ENCODE measurements around the gene SHE.

GRCh38 chr1:154485106-154485505, 17.1 kb downstream of the SHE start:
- TF ChIP-seq TAF1 (IDR thresholded peaks at IDR 0.05; ENCODE audit: borderline replicate concordance, low read depth, low read length) (no peak), IRF3 (IDR thresholded peaks at IDR 0.05) (no peak), CTCF (IDR thresholded peaks at IDR 0.05 in 2 of 3, conservative IDR thresholded peaks at IDR 0.05 in 1 of 3; ENCODE audit: control insufficient read depth in 2 of 3, extremely low read depth in 1 of 3, insufficient read depth in 1 of 3, low read depth in 3 of 3, low read length in 3 of 3) (no peak), BRCA1 (IDR thresholded peaks at IDR 0.05; ENCODE audit: low read depth, low read length) (no peak), BHLHE40 (IDR thresholded peaks at IDR 0.05; ENCODE audit: borderline replicate concordance in 1 of 2, low read depth in 2 of 2, low read length in 1 of 2) (no peak), NRF1 (conservative IDR thresholded peaks at IDR 0.05; ENCODE audit: low read depth, low read length) (no peak), ZNF384 (IDR thresholded peaks at IDR 0.05; ENCODE audit: borderline replicate concordance, low read depth, low read length) (no peak)
- TF ChIP-seq, protein P1, sequence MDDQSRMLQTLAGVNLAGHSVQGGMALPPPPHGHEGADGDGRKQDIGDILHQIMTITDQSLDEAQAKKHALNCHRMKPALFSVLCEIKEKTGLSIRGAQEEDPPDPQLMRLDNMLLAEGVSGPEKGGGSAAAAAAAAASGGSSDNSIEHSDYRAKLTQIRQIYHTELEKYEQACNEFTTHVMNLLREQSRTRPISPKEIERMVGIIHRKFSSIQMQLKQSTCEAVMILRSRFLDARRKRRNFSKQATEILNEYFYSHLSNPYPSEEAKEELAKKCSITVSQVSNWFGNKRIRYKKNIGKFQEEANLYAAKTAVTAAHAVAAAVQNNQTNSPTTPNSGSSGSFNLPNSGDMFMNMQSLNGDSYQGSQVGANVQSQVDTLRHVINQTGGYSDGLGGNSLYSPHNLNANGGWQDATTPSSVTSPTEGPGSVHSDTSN (IDR thresholded peaks at IDR 0.05; ENCODE audit: insufficient replicate concordance, low read depth, low read length): no peak
- TF ChIP-seq, protein P2, sequence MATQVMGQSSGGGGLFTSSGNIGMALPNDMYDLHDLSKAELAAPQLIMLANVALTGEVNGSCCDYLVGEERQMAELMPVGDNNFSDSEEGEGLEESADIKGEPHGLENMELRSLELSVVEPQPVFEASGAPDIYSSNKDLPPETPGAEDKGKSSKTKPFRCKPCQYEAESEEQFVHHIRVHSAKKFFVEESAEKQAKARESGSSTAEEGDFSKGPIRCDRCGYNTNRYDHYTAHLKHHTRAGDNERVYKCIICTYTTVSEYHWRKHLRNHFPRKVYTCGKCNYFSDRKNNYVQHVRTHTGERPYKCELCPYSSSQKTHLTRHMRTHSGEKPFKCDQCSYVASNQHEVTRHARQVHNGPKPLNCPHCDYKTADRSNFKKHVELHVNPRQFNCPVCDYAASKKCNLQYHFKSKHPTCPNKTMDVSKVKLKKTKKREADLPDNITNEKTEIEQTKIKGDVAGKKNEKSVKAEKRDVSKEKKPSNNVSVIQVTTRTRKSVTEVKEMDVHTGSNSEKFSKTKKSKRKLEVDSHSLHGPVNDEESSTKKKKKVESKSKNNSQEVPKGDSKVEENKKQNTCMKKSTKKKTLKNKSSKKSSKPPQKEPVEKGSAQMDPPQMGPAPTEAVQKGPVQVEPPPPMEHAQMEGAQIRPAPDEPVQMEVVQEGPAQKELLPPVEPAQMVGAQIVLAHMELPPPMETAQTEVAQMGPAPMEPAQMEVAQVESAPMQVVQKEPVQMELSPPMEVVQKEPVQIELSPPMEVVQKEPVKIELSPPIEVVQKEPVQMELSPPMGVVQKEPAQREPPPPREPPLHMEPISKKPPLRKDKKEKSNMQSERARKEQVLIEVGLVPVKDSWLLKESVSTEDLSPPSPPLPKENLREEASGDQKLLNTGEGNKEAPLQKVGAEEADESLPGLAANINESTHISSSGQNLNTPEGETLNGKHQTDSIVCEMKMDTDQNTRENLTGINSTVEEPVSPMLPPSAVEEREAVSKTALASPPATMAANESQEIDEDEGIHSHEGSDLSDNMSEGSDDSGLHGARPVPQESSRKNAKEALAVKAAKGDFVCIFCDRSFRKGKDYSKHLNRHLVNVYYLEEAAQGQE (IDR thresholded peaks at IDR 0.05; ENCODE audit: low read depth, low read length): no peak

Measured in GM12878 (cell line).